Vagina (tissue), 2 donors: Measurements from ENCODE around the gene EDARADD. TPM values are rescaled to one million over a fixed set of nuclear protein-coding genes. Genes with fewer than 3 reads are reported as not detected.
"Not testable (repeated sequence)": the region's sequence is repeated elsewhere in the genome, so short reads cannot be mapped to it uniquely, and the experiment has no call there.

Experiments used
- DNase-seq, 2 donors: peaks; one replicate each; pipeline ENCODE4 v3.0.0-alpha.2; 2017; ENCODE audit errors: extremely low spot score in 2 of 2
- H3K27ac ChIP-seq: fragments of 200-600 bp; sonication (generic); one replicate; pipeline ENCODE4 v1.5.1; 2019
- H3K27me3 ChIP-seq: fragments of 200-600 bp; sonication (generic); one replicate; pipeline ENCODE4 v1.5.1; 2019
- H3K36me3 ChIP-seq, 2 donors: fragments of 200-600 bp; sonication (generic); one replicate each; pipeline ENCODE4 v1.5.1; 2017 to 2019
- H3K4me1 ChIP-seq: fragments of 200-600 bp; sonication (generic); one replicate; pipeline ENCODE4 v1.5.1; 2019
- H3K4me3 ChIP-seq, 2 donors: fragments of 200-600 bp; sonication (generic); 1 replicate in 1 of 2; 2 replicates in 1 of 2; pipeline ENCODE4 v1.5.1; 2016 to 2019
- H3K9me3 ChIP-seq: fragments of 200-600 bp; sonication (generic); one replicate; pipeline ENCODE4 v1.5.1; 2019
- POLR2A ChIP-seq, 2 donors: fragments of 450-650 bp; IDR thresholded peaks; one replicate each; pipeline ENCODE4 v1.6.1; 2017; ENCODE audit warnings: antibody characterized with exemption in 2 of 2, mild to moderate bottlenecking in 2 of 2, moderate library complexity in 2 of 2
- POLR2AphosphoS5 ChIP-seq, 2 donors: sonication (generic); formaldehyde crosslinking; IDR thresholded peaks; one replicate each; pipeline ENCODE4 v1.9.0; 2017; ENCODE audit warnings: antibody characterized with exemption in 2 of 2, mild to moderate bottlenecking in 2 of 2, low read depth in 1 of 2; ENCODE audit not compliant: insufficient read depth in 1 of 2
- intact Hi-C: fragments of 100-400 bp; cut with DNase I; formaldehyde crosslinking; loops from one replicate; pipeline ENCODE4 v1.15.1; 2023
- total RNA-seq: library from RNA; depleted of rRNA; stranded (reverse); fragments of >200 nt; gene quantifications from one replicate; pipeline ENCODE4 v1.2.3, GENCODE V29; 2016
- TF ChIP-seq, protein P1 (sequence below), 3 experiments: fragments of 450-650 bp in 2 of 3; fragments of 200-600 bp in 1 of 3; sonication (generic) in 1 of 3; IDR thresholded peaks; one replicate each; pipeline ENCODE4 v1.5.1; 2017 to 2019; ENCODE audit warnings: antibody characterized with exemption in 3 of 3, mild to moderate bottlenecking in 2 of 3, moderate library complexity in 2 of 3

The EDARADD gene
- total RNA-seq, 1 donor from 2014 or later, result 1.2 TPM

GRCh38 chr1:236365999-236366570 lies 28.0 kb upstream of the EDARADD start:
- no peaks in the 10 kb centered on the region for H3K27me3 ChIP-seq
- no peak overlapping the region for H3K4me3 ChIP-seq
- H3K36me3 ChIP-seq, result no peaks in the 10 kb centered on the region
- H3K27ac ChIP-seq, result no peak overlapping the region
- DNase-seq, result no peak
- no peaks in the 10 kb centered on the region for H3K9me3 ChIP-seq
- H3K4me1 ChIP-seq, result no peaks in the 10 kb centered on the region
- intact Hi-C loops, result no loop called here
- TF ChIP-seq POLR2A (IDR thresholded peaks at IDR 0.05), result no peak
- TF ChIP-seq POLR2AphosphoS5 (IDR thresholded peaks at IDR 0.05; ENCODE audit: insufficient read depth in 1 of 2, low read depth in 1 of 2), result no peak
- TF ChIP-seq, protein P1, sequence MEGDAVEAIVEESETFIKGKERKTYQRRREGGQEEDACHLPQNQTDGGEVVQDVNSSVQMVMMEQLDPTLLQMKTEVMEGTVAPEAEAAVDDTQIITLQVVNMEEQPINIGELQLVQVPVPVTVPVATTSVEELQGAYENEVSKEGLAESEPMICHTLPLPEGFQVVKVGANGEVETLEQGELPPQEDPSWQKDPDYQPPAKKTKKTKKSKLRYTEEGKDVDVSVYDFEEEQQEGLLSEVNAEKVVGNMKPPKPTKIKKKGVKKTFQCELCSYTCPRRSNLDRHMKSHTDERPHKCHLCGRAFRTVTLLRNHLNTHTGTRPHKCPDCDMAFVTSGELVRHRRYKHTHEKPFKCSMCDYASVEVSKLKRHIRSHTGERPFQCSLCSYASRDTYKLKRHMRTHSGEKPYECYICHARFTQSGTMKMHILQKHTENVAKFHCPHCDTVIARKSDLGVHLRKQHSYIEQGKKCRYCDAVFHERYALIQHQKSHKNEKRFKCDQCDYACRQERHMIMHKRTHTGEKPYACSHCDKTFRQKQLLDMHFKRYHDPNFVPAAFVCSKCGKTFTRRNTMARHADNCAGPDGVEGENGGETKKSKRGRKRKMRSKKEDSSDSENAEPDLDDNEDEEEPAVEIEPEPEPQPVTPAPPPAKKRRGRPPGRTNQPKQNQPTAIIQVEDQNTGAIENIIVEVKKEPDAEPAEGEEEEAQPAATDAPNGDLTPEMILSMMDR (IDR thresholded peaks at IDR 0.05), result no peak

- intact Hi-C loops, H3K27me3 ChIP-seq, H3K9me3 ChIP-seq, H3K4me3 ChIP-seq, H3K36me3 ChIP-seq, H3K27ac ChIP-seq, DNase-seq, H3K4me1 ChIP-seq: not testable (repeated sequence)
Observed at GRCh38 chr1:236366681-236367080, 27.4 kb upstream of the EDARADD start.

GRCh38 chr1:236370420-236370819 lies 23.7 kb upstream of the EDARADD start:
- Histone ChIP-seq H3K36me3 (no peaks in the 10 kb centered on the region), H3K27ac (no peak overlapping the region), H3K4me3 (no peak overlapping the region), H3K4me1 (no peaks in the 10 kb centered on the region), H3K27me3 (no peaks in the 10 kb centered on the region), H3K9me3 (no peaks in the 10 kb centered on the region)
- TF ChIP-seq, protein P1 (IDR thresholded peaks at IDR 0.05), result no peak
- DNase-seq, result no peak
- intact Hi-C loops, result no loop called here

DNA sequence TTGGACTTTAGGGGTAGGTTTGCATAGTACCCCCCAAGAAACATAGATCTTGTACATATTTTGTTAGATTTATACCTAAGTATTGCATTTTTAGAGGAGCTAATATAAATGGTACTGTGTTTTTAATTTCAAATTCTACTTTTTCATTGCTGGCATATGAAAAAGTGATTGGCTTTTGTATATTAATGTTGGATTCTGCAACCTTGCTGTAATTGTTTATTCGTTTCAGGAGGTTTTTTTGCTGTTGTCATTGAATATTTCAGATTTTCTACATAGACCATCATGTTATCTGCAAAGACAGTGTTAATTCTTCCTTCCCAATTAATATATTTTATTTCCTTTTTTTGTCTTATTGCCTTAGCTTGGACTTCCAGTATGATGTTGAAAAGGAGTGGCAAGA lies 23.0 kb upstream of the EDARADD start:
- intact Hi-C loops, result no loop called here
- no peak for DNase-seq
- H3K9me3 ChIP-seq, result no peaks in the 10 kb centered on the region
- H3K4me3 ChIP-seq, result no peak overlapping the region
- H3K27ac ChIP-seq, result no peak overlapping the region
- H3K36me3 ChIP-seq, result no peaks in the 10 kb centered on the region
- H3K4me1 ChIP-seq, result no peaks in the 10 kb centered on the region
- TF ChIP-seq, protein P1 (IDR thresholded peaks at IDR 0.05), result no peak
- TF ChIP-seq POLR2A (IDR thresholded peaks at IDR 0.05) (no peak), POLR2AphosphoS5 (IDR thresholded peaks at IDR 0.05; ENCODE audit: insufficient read depth in 1 of 2, low read depth in 1 of 2) (no peak)
- no peaks in the 10 kb centered on the region for H3K27me3 ChIP-seq

DNA sequence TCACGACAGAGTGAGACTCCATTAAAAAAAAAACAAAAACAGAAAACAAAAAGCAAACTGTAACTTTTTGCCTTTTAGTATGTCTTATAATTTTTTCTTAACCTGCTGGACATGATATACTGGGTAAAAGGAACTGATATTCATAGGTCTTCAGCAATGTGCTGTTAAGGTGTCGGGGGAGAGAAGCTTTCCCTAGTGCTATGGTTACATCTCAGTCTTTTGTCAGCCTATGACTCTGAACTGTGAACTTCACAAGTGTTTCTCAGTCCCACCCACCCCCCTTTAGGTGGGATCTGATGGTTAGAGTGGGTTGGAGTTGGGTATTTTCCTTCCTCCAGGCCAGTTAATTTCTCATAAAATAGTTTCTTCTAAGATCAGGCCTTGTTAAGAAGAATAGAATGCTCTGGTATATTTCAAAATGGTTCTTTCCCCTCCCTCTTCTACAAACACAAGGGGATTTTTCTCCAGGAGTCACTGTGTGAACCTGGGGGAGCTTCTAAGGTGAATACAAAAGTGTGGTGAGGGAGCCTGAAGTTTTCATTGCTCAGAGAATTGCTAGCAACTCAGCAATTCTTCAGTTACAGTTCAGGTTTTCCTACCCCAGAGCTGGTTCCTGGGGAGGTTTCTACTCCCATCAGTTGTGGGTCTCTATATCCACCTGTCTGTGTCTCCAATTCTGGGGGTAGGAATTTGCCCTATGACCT lies 16.1 kb upstream of the EDARADD start:
- intact Hi-C loops, result no loop called here
- H3K27ac ChIP-seq, result no peak overlapping the region

More for the DNA sequence above, 16.1 kb upstream of the EDARADD start:
- H3K4me3 ChIP-seq, result no peak overlapping the region
- no peaks in the 10 kb centered on the region for H3K27me3 ChIP-seq
- no peak for DNase-seq
- no peaks in the 10 kb centered on the region for H3K4me1 ChIP-seq
- TF ChIP-seq POLR2A (IDR thresholded peaks at IDR 0.05) (no peak), POLR2AphosphoS5 (IDR thresholded peaks at IDR 0.05; ENCODE audit: insufficient read depth in 1 of 2, low read depth in 1 of 2) (no peak)
- TF ChIP-seq, protein P1 (IDR thresholded peaks at IDR 0.05), result no peak
- no peaks in the 10 kb centered on the region for H3K9me3 ChIP-seq
- H3K36me3 ChIP-seq, result no peaks in the 10 kb centered on the region
